Hematopoietic multipotent progenitor cell treated with erythropoietin and hydrocortisone succinate and interleukin-3 and kit ligand, for 6 days (in vitro differentiated cells): ENCODE measurements around the gene BDH1.
"Not testable (repeated sequence)": the region's sequence is repeated elsewhere in the genome, so short reads cannot be mapped to it uniquely, and the experiment has no call there.

Experiments used
- DNase-seq: peaks from one replicate; pipeline ENCODE4 v3.0.0-alpha.2; 2015

BDH1 gene, protein sequence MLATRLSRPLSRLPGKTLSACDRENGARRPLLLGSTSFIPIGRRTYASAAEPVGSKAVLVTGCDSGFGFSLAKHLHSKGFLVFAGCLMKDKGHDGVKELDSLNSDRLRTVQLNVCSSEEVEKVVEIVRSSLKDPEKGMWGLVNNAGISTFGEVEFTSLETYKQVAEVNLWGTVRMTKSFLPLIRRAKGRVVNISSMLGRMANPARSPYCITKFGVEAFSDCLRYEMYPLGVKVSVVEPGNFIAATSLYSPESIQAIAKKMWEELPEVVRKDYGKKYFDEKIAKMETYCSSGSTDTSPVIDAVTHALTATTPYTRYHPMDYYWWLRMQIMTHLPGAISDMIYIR

DNA sequence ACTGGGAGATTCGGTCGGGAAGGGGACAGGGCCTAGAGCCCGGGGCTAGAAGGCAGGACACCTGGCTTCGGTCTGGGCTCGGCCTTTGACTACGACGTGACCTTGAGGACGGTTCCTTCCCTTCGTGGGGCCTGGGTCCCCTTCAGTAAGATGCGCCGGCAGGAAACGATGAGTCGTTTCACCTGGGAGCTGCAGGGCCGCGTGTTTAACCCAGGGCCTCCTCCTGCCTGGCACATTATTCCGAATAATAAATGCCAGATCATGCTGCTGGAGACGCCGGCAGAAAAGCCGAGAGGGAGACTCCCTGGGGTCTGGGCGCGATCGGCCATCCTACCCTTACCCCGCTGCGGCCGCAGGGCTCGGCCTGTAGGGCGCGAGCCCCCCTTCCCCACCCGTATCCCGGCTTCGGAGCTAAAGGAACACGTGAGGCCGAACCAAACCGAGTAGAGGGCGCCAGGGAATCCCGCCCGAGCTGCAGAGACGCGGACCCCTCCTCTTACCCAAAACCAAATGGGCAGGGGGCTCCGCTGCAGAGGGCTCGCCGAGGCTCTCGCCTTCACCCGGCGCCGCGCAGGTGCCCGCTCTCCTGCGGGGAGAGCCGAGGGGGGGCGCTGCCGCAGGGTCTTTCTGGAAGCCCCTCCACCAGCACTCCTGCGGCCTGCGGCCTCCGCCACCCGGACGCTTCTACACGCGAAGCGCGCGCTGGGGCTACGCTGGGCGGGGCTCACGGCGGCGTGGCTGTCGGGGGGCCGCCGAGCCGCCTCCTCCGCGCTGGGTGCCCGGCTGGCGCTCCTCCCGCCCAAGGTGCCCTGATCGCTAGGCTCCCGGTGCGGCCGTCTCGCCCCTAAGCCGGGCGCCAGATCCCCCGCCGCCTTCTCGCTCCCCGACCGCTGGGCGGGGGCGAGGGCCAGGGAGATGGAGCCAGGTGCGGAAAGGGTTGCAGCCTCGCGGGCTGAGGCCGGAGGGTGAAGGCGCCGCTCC lies at the start of gene BDH1:
BDH1 (minus strand) TSS at position 688 of the 981 bp plus-strand sequence. CDS start 9,525 bp downstream, outside the sequence.
- peak; percentile 81 for DNase-seq

DNA sequence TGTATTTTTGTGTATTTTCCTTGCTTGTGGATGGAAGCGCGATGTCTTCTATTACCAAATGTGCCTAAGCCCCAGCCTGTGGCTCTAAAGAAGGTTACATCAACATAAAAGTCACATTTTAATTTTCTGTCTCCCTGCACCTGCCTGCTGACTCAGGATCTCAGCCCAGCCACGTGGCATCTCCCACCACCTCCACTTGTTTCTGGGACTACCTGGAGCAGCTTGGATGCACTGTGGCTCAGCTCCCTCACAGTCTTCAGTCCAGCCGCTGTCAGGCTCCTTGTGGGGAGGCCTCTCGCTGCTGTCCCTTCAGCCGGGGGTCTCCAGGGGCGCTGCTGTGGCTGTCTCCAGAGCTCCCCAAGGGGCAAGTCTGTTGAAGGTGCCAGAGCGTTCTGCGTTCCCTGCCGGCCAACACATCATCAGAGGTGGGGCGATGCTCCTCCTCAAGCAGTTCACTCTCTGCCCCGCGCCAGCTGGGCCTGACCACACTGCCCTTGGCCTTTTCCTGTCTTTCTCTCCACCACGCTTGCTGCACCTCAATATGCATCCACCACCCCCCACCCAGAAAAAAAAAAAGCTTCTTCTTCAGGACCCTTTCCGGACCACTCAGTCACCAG lies 47.7 kb upstream of the BDH1 start:
- DNase-seq, result no peak

DNA sequence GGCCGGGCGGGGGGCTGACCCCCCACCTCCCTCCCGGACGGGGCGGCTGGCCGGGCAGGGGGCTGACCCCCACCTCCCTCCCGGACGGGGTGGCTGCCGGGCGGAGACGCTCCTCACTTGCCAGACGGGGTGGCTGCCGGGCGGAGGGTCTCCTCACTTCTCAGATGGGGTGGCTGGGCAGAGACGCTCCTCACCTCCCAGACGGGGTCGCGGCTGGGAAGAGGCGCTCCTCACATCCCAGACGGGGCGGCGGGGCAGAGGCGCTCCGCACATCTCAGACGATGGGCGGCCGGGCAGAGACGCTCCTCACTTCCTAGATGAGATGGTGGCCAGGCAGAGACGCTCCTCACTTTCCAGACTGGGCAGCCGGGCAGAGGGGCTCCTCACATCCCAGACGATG lies 46.6 kb upstream of the BDH1 start:
- DNase-seq, result not testable (repeated sequence)

DNA sequence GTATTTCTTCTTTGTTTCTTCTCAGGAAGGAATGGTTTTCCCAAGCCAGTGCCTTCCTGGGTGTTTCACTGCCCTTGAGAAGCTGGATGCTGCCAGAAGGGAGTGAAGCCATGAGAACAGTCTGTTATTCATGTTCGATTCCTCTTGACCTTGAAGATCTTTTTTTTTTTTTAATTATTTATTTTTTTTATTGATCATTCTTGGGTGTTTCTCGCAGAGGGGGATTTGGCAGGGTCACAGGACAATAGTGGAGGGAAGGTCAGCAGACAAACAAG lies 45.7 kb upstream of the BDH1 start:
- DNase-seq, result not testable (repeated sequence)

DNA sequence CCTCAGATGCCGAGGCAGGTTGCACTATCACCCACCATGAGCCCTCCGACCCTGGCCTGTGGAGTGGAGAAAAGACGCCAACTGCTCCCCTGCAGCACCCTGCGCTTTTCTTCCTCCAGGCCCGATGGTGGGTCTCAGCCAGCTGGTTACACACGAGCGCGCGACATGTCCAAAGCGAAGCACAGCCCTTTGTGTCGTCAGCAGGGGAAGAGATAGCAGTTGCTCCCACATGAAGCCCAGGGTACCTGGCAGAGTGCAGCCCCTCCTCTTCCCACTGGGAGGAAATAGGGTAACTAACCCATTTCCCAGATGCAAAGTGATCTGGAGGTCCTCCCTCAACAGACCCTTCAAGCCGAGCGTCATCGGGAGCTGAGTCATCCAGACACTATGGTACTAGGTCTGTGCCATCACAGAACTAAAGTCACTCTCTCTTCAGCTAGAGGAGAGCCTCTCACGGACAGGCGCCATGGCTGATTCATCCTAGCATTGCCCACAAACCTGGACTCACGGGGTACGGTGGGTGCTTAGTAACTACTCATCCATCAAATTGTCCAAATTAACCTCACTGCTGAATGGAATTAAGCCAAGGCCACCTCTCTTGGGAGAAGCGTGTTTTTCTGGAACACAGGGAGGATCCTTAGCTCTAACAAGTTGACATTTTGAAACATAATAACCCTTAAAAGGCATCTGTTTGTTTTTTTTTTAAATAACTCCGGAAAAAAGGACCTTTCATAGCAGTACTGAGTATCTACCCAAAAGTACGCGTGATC lies 45.2 kb upstream of the BDH1 start:
- no peak for DNase-seq

DNA sequence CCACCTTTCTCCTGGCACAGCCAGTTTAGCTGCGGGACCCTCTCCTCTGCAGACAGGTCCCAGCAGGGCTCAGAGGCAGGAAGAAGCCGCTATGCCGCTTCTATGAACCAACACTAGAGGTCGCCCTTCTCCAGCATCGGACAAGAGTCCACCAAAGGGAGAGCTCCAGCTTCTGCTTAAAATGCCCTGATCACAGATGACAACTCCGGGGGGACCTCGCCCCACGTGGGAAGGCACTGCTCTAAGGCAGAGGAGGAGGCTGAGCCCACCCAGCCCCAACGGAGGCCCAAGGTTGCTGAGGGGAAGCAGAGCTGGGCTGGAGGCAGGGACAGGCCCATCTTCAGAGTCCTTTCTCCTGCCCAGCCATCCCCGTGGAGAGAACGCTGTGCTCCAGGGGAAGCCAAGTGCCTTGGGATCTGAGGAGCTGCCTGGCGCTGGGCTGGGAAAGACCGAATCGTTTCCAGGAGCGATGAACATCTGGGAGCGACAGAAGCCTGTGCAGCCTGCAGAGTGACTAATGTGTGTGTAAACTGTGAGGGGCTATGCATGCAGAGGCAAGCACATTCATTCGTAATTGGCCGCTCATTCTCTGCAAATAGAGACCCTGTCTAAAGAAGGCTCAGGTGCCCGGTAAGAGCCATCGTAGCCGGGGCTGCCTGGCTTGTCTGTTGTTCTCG lies 43.5 kb upstream of the BDH1 start:
- peak; percentile 91 for DNase-seq

DNA sequence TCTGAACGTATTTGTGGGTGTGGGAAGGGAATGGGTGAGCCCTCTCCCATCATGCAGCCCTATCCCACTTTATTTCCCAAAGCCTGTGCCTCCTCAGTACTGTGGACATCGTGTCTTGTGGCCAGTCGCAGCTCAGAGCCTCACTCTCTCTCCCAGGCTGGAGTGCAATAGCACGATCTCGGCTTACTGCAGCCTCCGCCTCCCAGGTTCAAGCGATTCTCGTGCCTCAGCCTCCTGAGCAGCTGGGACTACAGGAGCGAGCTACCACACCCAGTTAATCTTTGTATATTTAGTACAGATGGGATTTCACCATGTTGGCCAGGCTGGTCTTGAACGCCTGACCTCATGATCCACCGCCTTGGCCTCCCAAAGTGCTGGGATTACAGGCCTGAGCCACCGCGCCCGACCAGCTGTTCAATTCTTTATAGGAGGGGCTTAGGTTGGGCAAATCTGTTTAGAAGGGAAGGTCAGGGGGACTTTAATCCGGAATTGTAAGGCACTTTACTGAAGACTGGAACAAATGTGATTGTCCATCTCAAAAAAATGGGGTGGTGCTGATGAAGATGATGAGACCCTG lies 42.7 kb upstream of the BDH1 start:
- no peak for DNase-seq

DNA sequence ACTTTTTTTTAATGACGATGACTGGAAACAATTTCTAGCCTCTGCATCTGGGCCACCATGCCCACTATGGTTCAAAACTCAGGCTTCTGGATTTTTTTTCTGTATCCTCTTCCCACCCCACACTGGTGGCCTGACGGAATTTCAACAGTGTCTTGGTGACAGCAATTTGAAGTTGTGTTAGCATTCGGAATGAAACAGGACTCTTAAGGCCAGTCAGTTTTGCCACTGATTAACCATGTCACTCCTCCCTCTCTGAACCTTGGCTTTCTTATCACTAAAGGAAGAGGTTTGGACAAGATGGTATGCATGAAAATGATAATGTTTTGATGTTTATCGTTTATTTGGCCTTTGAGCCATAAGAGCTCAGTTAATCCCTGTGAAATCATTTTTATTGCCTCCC lies 41.6 kb upstream of the BDH1 start:
- peak; percentile 37 for DNase-seq

DNA sequence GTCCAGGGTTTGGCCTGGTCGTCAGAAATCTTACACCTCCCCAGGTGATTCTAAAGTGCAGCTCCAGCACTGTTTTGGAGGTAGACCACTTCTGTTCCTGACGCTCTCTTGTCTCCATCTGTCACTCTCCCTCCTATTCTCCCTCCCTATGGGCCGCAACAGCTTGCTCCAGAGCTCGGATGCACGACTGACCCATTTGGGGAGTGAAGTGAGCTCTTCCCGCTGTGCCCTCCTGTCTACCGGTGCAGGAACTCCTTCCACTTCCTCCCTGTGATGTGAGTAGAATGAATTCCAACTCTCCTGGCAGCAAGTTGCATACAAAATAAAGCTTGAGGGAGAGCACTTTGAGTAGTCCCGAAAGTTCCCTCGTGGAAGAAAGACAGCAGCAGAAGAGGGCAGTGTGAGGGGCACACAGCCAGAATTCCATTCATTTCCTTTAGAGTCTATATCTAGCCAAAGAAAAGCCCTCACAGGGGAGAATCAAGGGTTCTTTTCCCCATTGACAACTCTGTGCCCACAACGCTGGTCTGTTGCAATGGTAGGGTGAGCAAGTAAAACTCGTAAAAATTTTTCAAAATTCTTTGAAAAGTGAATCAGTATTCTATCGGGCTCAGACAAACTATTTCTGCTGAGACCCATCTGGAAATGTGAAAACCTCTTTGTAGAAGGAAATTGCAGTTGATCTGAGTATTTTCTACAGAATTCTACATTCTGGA lies 39.9 kb upstream of the BDH1 start:
- no peak for DNase-seq

DNA sequence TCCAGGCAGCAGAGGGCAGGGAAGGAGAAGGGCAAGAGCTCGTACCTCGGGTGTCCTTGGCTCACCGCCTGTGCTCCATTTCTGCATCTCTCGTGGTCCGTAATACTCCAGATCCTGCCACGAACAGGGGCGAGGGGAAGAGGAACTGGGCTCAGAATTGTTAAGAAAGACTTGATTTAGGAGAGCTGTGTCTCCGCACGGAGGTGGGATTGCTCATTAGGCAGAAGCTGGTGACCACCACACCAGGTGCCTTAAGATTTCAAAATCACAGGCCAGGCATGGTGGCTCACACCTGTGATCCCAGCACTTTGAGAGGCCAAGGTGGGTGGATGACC lies 37.2 kb upstream of the BDH1 start:
- DNase-seq, result no peak

DNA sequence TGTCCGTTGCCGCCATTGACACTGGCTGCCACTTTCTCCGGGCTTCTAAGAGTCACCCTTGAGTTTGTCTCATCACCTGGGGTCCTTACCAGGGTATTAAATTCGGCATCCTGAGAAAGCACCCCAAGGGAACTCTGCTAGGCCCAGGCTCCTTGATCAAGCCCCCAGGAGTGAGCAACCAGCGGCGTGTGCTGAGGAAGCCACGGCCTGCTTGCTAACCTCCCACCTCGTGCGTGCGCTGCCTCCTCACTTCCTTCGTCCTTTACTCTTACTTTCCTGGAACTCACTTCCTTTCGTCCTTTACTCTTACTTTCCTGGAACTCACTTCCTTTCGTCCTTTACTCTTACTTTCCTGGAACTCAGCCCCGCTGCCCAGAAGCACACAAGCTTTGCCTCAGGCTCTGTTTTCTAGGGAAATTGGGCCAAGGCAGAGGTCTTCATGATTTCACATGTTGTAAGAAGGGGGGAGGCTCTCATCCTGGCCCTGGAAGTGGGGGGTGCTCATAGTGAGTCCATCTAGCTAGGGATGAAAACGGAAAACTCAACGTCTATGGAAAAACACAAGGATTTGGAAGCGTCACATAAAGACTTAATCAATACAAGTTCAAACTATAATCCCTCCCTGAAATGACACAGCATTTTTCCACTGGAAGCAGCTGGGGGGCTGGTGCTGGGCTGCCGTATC lies 36.7 kb upstream of the BDH1 start:
- peak; percentile 71 for DNase-seq

DNA sequence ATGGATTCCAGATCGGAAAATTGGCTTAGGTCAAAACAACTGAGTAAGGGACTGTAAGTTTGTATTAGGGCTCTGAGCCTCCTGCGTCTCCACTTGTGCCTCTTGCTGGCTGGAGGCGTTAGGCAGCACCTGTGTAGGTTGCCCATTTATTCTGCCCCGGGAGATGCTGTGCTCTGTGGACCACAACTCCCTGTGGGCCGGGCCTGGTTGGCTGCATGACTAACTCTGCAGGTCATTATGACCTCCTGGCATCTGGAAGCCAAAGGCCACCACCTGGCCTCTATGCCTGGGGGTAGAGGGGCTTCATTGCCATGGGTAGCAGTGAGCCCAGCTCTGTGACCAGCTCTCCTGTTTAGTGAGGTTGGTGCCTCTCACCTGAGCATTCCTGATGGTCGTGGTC lies 36.0 kb upstream of the BDH1 start:
- no peak for DNase-seq

DNA sequence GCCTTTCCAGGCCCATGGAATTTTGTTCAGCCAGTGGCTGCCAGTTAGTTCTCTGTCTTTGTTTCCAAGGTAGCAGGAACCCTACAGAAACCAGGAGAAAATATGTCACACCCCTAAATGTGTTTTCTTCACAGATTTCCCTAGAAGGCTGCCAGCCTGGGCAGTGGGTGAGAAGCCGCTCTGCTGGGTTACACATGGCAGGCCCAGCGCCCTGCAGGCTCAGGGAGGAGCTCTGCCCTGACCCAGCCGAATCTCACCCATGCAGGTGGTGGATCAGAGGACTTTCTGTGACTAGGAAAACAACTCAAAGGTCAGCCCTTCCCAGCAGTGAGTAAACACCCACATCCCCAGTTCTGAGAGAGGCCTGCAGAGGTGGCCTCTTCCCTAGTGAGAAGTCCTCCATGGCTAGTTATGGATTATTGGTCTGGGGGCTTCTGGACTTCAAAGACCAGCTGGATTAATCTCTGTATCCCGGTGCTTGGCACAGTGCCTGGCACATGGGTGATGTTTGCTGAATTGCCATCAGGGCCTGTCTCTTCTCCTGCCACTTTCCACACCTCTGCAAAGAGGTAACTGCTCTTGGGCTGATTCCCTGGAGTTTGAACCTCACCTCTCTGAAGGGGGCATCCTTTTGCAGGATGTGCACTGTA lies 34.7 kb upstream of the BDH1 start:
- no peak for DNase-seq

DNA sequence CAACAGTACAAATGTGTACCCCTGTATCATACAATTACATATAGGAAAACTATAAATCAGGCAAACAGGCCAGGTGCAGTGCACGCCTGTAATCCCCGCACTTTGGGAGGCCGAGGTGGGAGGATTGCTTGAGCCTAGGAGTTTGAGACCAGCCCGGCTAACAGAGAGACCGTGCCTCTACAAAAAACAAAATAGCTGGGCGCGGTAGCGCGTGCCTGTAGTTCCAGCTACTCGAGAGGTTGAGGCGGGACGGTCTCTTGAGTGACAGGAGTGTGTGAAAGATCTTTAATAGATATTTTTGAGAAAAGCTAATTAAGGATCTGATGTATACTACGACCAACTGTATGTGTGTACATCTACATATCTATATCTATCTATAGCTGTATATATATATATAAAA lies 33.8 kb upstream of the BDH1 start:
- no peak for DNase-seq

DNA sequence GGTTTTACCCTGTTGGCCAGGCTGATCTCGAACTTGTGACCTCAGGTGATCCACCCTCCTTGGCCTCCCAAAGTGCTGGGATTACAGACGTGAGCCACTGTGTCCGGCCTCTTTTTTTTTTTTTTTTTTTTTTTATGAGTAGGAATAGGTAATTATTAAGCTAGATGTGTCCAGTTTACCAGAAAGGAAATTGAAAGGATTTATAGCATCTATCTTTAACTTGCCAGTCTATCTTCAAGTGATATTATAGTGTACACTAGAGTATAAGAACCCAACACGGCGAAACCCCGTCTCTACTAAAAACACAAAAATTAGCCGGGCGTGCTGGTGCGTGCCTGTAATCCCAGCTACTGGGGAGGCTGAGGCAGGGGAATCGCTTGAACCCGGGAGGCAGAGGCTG lies 31.0 kb upstream of the BDH1 start:
- not testable (repeated sequence) for DNase-seq

DNA sequence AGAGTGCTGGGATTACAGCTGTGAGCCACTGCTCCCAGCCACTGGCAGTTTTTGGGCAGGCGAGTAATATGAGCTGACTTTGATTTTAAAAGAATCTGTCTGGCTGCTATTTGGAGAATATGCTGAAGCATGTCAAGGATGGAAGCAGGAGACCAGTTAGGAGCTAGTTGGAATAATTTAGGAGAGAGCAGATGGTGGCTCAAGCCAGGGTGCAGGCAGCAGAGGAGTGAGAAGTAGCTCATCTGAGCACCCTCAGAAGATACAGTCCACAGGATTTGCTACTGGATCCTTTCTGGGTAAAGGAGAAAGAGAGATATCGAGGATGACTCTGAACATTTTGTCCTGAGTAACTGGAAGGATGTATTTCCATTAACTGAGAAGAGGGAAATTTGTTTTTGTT lies 30.4 kb upstream of the BDH1 start:
- DNase-seq, result no peak

DNA sequence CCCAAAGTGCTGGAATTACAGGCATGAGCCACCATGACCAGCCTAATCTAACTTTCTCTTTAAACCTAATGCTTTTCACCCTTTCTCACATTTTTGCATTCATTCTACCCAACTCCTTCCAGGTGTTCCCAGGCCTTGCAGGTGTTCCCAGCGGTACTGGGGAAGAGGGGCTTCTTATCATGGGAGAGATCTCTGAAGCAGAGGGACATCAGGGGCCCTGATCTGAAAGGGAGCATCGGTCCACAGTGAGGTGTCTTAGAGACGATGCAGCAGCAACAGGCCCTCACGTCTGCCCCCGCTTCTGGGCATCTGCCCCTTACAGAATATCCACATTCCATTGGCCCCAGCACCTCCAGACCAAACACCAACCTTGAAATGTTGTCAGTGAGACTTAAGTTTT lies 29.0 kb upstream of the BDH1 start:
- no peak for DNase-seq

DNA sequence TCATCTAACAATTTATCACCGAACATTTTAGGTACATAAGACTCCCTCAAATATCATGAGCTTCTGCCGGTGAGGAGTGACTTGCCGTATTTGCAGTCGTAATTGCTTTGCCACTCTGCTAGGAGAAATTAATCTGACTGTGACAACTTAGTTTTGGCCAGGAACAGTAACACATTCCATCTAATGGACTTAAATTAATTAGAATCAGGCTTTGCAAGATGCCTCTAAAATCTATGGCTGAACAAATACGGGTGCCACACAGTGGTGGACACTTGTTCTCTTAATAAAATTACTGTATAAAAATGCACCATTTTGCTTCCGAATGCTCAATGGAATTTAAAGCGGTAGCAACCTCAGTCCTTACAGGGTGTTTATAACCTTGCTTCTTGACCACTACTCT lies 27.6 kb upstream of the BDH1 start:
- DNase-seq, result no peak

DNA sequence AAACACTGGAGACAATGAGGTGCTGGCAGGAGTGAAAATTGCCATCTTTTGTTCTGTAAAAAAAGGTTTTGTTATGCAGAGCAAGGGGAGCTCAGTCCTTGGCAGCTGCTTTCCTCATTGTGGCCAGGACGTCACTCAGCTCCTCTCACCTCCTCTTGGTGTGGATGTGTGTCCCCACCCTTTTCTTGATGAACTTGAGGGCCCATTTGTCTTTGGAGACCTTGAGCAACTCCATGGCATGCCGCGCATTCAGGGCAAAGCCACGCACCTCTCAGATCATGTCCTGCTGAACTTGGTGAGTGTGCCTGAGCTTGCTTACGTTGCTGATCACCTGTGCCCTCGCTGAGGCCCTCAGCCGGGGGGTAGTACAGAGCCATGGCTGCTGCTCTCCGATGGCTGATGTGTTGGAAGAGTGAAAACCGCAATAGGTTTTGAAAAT lies 24.5 kb upstream of the BDH1 start:
- no peak for DNase-seq

DNA sequence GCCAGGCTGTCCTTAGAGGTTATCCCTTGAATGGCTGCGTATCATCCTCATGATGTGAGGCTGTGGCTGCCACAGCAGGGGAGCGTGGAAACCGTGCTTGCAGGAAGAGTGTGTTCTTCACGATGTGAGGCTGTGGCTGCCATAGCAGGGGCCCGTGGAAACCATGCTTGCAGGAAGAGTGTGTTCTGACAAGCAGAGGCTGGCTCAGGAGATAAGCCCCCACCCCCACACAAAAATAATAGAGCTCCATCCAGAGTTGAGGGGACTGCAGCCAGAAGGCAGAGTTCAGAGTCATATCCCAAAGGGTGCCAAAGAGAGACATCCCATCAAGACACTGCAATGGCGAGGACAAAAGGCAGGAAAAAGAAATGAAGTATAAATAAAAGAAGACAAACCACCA lies 22.6 kb upstream of the BDH1 start:
- DNase-seq, result no peak
